HG03108 (cell line): ENCODE data around the gene FHOD3.
"Not testable (repeated sequence)": the region's sequence is repeated elsewhere in the genome, so short reads cannot be mapped to it uniquely, and the experiment has no call there.

Source experiments
- ATAC-seq: cut with Tn5 transposase; IDR thresholded peaks from one replicate; pipeline ENCODE4 v1.9.1; 2021; ENCODE audit warnings: moderate library complexity; ENCODE audit not compliant: unreplicated experiment

FHOD3 gene

DNA sequence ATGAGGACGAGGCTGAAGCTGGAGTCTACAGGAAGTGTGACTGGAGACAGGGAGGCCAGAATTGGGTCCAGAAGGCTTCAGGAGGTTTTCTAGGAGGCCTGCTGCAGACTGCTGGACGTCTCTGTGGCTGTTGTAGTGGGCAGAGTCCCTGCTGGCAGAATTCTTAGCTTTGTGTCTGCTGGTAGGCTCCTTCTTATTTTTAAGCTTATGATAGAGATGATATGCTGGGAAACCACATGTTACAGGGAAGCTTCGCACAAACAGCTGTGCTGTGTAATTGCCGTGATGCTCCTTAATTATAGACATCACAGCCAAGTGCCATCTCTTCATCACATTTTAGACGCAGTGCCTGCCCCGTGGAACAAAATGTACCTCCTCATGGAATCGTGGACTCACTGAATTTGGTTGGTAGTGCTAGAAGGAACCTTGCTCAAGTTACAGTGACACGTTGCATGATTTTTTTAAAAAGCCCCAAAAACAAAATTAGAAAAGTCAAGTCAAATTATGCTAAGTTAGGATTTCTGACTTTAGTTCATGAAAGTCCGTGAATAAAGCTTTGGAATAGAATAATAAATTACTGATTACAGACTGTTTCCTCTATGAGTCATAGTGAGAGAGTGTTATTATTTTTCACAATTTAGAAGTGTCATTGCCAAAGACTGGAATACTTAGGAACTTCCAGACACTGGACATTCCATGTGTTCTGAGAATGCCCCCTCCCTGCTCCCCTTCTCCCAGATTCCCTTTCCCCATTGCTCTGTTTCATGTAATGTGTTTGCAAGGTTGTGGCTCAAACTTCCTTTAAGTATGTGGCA, 144.1 kb downstream of the FHOD3 start:
- no peak for ATAC-seq

DNA sequence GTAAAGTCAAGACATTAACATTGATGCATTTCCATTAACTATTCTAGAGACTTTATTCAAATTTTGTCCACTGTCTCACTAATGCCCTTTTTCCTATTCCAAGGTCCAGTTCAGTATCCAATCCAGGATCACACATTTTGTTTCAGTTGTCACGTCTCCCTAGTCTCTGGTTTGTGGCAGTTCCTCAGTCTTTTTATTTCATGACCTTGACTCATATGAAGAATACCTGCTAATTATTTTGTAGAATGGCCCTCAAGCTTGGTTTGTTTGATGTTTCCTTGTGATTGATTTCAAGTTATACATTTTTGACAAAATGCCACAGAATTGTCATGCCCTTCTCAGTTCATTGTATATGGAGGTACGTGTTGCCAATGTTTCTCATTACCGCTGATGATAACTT, 145.2 kb downstream of the FHOD3 start:
- no peak for ATAC-seq

DNA sequence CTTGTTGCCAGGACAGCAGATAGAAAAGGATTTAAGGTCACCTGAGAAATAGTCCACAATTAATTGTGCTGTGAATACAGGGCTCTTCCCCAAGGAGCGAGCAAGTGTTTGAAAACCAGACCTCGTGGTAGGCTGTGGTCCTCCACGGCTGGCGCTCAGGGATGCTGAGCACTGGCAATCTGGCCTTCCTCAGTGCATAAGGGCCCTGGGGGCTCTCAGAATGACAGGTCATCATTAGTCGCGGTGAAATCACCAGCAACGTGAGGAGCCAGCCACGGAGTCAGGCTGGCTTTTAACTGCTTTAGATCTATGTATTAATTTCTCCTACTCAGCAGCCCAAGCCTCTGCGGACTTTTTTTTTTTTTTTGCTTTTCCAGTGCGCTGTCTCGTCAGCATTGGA, 148.5 kb downstream of the FHOD3 start:
- ATAC-seq = no peak

DNA sequence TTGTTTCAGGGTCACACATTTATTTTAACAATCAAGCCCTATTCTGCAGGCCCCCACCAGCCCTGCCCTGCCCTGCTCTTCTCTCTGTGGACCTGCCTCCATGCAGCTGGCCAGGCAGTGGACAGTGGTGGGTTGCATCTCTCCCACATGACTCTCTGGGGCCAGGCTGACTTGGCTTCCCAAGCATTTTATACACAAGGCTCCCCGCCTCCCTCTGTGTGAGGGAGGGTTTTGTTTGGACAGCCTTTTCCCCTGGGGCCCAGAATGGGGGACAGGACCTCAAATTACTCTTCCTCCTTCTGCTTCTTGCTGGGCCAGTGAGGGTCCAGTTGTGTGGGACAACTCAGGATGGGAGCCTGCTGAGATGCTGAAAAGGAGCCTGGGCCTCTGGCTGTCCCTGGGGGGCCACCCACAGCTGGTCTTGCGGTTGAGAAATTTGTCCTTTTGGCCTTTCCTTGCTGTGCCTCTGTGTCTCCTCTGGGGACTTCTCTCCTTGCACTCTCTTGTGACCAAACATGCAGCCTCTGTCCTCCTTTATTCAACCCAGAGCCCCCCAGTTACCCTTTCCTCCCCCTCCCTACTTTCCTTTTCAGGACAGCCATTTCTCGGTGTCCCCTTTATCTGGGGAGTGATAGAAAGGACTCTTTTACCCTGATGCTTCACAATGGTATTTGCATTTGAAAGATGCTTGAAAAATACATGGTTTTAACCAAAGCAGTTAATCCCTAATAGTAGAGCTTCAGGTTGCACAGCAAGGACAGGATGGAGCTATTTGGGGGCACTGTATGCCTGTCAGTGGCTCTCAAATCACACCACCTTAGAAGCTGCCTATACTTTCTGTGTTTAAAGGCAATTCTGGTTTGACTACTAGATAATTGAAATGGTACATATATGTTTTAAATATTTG, 151.1 kb downstream of the FHOD3 start:
- ATAC-seq = no peak

DNA sequence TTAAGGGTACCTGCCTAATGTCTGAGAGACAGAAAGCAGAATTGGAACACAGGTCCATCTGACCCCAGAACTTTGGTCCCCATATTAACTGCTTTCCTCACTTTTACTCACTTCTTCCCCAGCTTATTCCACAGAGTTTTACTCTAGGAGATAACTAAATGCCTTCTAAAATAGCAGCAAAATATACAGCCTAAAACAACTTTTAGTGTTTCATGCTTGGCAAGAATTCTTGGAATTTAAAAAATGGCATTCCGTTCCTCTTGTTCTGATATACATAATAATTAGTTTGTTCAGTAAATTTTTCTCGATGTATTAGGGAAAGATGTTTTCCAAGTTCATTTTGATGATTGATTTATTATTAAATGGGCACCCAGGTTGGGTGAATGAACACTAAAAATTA, 151.9 kb downstream of the FHOD3 start:
- no peak for ATAC-seq

DNA sequence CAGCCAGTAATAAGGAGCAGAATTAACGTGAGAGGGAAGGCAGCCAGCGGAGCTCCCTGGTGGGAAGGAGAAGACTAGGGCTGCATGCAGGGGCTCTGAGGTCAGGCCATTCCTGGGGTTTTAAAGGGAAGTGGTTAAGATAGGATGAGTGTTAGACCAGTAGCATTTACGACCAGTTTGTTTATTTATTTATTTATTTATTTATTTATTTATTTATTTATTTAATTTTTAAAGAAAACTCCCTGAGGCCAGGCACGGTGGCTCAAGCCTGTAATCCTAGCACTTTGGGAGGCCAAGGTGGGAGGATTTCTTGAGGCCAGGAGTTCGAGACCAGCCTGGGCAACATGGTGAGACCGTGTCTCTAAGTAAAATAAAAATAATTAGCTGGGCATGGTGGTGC, 152.8 kb downstream of the FHOD3 start:
- no peak for ATAC-seq

DNA sequence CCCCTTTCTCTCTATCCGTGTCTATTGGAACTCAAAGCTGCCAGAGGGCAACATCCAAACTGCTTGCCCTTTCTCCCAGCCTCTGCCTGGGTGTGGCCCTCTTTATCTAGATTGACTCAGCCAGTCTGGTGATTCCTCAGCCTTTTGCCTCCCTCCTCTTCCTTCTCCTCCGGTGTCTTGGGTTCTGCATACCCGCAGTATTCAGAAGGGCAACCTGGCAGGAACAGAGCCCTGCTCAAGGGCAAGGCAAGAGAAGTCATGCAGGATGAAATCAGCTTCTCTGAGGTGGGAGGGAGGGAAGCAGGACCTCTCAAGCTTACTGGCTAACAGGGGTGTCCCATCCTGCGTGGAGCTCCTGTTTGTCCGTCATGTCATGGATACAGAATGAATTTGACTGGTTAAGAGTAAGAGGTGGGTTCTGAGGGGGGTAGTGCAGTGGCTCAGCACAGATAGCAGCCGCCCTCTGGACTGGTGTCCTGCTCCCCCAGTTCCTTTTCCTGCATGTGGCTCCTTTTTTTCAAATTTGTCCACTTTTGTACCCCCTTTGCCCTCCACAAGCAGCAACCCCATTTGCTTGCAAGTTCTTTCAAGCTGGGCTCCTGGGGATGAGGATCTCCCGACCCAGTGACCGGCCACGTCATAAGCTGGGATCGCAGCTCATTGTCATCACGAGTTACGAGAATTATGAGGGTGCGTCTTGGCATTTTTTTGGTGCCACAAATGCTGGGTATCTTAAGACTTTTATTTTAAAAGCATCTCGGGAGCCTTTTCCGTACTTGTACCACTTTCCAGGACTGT, 154.1 kb downstream of the FHOD3 start:
- no peak for ATAC-seq

DNA sequence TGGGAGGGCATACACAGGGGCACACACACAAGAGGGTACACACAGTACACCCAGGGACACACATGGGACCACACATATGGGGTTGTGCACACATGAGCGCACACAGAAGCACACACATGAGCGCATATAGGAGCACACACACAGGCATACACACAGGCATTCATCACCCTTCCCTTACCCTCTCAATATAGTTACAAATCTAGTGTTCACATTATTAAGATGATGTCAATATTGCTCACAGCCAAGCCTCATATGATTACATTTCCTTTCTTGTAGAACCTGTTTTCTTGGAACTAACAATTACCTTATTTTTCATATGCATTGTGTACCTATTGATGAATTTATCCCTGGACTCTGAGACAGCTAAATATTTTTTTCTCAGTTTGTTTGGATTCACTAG, 156.7 kb downstream of the FHOD3 start:
- no peak for ATAC-seq

DNA sequence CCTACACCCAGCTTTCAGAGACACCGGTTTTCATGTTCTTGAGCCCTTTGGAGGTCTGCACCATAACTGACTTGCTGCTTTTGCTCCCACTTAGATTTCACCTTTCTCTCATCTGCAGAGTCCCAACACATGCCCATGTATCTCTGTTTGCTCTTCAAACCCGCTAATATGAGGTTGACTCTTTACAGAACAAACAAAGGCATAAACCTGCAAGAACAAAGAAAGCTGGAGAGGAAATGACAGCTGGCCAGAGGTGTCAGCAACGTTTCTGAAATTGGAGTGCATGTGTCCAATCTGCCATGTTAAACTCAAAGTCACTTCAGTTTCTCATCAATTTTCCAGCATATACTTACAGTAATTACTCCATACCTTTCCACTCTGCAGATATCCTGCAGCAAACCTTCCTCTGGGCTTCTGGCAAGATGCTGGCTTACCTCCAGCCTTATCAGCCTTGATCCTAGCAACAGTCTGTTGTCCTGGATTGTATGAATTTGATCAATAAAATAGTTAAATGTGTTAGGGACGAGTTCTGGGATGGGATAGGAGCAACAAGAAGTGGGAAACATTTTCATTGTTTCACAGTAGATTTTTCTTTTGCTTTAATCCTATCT, 157.4 kb downstream of the FHOD3 start:
- ATAC-seq = no peak

DNA sequence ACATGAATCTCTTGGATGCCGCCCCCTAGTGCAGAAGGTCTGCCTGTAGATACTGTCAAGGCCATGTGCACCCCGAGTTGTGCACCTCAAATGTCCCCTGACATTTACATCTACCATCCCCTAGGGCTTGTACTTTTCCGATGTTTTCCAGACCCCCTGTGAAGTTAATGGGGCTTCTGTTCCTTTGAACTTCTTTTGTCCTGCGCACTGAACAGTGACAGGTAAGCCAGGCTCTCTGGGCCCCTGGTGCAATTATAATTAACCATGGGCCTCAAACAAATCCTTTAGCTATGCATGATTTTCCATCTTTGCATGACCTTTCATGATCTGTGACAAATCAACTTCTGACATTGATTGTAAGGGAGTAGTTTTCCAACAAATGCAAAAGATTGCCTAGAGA, 158.4 kb downstream of the FHOD3 start:
- no peak for ATAC-seq

DNA sequence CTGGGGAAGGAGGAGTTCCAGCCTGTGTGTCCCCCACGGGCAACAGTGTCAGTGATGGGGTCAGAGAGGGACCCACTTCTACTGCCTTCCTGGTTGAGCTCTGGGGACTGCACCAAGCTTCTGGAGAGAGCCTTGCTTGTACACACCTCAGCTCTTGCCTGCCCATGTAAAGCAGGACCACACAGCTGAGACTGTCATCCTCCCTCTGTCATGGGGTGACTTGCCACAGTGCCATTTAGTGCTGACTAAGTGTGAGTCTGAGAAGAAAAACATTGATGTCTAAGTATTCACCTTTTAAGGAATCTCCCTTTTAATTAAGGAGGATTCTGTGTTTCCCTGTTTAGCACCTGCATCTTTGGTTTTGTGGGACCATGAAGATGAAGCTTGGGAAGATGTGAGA, 159.1 kb downstream of the FHOD3 start:
- no peak for ATAC-seq

DNA sequence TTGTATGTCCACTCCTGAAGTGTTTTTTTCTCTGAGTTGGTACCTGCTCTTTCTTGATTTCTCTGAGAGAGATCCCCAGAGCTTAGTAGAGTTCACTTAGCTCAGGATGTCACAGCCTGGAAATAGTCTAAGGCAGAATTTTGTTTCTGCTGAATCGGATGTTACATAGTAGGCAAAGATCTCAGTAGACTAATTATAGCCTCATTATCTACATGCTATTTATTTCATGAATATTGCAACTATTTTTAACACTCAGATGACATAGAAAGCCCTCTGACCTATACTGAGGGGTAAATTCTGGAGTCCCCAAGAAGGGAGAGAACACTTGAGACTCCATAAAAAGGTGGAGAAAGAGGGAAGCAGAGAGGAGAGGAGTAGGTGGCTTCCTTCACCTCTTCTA, 160.2 kb downstream of the FHOD3 start:
- ATAC-seq = no peak

DNA sequence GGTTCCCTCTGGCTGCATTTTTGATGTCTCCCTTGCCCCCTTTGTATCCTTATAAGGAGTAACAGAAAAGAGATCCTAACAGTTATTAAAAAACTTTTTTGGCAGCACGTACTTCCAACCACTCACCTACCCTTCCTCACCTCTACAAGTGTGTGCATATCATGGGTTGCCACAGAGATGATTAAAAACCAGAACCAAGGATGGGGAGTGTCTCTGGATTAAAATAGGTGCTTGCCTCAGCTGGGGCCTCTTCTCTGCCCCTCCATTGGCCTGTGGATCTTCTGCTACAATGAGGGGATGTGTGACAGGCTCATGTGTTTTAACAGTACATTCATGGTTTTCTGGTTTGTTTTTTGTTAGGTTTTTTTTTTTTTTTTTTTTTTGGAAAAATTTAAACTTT, 160.8 kb downstream of the FHOD3 start:
- ATAC-seq = no peak

DNA sequence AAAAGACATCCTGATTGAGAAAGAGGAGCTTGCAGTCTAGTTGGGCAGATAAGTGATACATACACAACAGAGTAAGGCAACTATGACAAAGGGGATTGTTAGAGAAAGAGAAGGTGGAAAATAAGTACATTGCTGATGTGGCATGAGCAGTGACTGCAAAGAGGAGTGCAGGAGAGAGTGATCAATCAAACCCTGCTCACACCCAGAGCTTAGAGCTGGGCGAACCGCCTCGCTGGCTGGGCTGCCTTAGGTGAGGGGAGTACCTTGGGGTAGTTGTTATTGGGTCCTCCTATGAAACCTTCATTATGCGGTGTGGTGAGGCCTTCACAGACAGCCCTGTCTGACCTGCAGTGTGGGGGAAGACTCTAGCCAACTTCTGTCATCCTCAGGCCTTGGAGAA, 161.7 kb downstream of the FHOD3 start:
- ATAC-seq = no peak

DNA sequence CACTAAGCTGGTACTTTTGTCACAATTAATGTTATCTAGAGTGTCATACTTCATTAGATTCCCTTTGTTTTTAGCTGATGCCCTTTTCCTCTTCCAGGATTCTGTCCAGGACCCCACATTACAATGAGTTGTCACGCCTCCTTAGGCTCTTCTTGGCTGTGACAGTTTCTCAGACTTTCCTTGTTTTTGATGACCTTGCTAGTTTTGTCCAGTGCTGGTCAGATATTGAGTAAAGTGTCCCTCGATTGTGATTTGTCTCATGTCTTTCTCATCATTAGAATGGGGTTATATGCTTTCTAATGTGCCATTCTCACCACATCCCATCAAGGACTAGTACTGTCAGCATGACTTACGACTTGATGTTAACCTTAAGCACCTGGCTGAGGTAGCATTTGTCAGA, 162.3 kb downstream of the FHOD3 start:
- ATAC-seq = no peak

DNA sequence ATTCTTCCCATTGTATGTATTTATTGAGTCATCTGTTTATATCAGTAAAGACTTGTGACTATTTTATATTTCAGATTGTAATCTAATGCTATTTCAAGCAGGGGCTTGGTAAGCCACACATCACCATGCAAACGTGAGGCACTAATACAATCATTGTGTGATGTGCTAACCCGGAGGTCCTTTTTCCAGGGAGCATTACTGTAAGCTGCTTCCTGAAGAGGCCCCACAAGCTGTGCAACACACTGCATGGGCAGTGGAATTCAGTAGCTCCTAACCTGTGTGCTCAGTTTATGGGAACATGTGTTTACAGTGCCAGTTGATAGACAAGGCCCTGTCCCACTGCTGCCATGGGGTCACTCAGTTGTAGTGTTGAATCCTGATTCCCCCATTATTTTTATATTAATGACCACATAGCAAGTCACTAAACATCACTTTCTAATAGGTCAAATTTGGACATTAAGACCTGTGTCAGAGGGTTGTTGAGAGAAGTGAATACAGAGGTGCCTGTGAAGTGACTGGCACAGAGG, 162.9 kb downstream of the FHOD3 start:
- ATAC-seq = no peak

DNA sequence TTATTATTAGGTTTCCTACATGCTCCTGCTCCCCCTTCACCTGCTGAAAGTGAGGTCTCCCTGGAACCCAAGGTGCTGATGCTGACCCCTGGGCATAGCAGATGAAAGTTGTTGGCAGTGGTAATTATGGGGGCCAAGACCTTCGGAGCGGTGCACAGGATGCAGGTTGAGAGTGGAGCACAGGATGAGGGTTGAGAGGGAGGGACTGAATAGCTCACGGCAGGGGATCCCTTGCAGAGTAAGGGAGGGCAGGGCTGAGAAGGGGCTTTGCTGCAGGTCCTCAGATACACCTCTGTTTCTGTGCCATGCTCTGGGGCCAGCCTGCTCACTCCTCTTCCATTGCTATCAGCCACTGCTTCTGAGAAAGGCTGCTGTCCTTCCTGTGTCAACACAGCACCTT, 163.3 kb downstream of the FHOD3 start:
- ATAC-seq = no peak

DNA sequence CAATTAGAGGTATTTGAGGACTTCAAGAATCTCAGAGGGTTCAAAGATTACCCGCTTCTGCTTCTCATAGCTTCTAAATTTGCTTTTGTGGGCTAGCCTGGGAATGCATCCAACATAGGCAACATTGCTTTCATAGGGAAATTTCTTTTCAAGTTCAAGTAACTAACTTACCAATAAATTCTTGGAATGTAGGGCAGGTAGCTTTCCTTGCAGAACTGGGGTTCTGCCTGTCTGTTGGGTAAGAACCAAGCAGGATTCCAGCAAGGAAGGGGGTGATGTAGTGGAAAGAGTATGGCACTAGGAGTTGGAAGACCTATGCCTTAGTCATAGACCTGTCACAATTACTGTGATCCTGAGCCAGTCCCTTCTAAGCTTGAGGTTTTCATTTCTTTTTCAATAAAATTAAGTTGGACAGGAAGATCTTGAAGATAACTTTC, 164.1 kb downstream of the FHOD3 start:
- ATAC-seq = no peak

DNA sequence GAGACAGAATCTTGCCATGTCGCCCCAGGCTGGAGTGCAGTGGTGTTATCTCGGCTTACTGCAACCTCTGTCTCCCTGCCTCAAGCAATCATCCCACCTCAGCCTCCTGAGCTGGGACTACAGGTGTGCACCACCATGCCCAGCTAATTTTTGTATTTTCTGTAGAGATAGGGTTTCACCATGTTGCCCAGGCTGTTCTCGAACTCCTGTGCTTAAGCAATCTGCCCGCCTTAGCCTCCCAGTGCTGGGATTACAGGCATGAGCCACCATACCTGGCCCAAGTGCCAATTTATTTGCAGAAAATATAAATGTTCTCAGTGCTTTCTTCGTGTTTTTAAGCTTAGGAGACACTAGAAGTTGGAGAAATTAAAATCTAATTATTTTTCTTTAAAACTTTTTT, 166.0 kb downstream of the FHOD3 start:
- not testable (repeated sequence) for ATAC-seq

DNA sequence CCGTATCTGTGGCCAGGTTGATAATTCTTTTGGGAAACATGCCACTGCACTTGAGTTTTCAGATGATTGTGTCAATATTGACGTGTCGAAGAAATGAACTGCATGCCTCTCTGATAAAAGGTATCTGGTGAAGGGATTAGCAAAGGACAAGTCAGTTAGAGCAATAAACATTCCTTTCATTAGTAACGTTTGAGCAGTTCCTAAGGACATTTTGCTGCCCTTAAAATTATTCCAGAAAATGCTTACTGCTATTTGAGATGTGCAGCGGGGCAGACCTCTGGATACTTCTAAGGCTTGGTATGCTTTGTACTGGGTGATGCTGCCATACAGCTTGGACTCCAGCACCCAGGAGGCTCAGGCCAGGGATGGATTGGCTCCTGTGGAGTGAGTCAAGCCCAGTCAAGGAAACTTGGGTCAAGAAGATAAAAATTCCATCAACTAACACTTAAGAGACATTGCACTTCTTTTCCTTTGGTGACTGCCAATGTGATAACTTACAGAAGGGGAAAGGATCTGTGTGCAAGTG, 166.7 kb downstream of the FHOD3 start:
- no peak for ATAC-seq
